Measurements from ENCODE around the gene LASP1. TPM values are rescaled to one million over a fixed set of nuclear protein-coding genes. Genes with fewer than 3 reads are reported as not detected.
A peak's percentile ranks its signal among the peaks of the same experiment; 100 is the strongest.
"Not testable (repeated sequence)": the region's sequence is repeated elsewhere in the genome, so short reads cannot be mapped to it uniquely, and the experiment has no call there.

Gene LASP1
- total and polyA plus RNA-seq, 8 donors, result 141 to 175 (median 156) TPM

DNA sequence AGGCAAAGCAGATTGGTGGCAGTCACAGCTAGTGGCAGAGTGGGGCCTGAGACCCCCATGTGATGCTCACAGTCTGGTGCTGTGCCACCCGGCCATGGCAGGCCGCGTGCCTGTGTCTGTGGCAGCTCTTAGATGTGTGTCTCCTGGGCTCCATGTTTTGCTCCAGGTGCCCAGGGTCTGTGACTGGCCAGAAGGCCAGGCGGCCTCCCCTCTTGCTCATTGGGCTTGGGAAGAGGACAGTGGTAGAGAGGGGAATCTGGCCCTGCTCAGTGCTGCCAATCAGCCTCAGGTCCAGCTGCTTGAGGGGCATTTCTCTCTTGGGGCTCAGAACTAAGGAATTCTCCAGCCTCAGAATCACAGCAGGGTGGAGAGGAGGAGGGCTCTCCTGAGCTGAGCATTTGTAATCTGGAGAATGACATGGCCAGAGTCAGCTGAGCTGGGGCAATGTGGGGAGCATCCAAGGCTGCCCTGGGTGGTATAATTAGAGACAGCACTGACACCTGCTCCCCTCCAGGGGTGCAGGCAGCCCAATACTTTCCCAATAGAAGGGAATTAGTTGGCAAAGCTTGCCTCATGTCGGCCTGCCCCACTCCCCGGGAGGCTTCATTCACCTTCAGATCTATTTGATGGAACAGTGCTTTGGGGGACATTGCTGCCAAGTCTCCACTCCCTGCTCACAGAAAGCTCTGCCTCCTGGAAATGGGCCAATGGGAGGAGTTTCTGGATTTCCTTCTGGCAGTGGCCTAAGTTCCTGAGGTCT is 52.9 kb downstream of the LASP1 start:
- Histone ChIP-seq H3K27me3 (no peaks in the 10 kb centered on the region), H3K27ac (peak overlapping the region; percentile 26 to 55), H3K36me3 (peaks cover 0 to 32% of the 10 kb centered on the region in 2 donors), H3K4me1 (peaks cover 9 to 66% of the 10 kb centered on the region in 2 donors), H3K4me3 (no peak overlapping the region), H3K9me3 (no peaks in the 10 kb centered on the region)
- peak in 3 of 4 donors; percentile 43 to 89 (median 69) for DNase-seq
- TF ChIP-seq, protein P1, sequence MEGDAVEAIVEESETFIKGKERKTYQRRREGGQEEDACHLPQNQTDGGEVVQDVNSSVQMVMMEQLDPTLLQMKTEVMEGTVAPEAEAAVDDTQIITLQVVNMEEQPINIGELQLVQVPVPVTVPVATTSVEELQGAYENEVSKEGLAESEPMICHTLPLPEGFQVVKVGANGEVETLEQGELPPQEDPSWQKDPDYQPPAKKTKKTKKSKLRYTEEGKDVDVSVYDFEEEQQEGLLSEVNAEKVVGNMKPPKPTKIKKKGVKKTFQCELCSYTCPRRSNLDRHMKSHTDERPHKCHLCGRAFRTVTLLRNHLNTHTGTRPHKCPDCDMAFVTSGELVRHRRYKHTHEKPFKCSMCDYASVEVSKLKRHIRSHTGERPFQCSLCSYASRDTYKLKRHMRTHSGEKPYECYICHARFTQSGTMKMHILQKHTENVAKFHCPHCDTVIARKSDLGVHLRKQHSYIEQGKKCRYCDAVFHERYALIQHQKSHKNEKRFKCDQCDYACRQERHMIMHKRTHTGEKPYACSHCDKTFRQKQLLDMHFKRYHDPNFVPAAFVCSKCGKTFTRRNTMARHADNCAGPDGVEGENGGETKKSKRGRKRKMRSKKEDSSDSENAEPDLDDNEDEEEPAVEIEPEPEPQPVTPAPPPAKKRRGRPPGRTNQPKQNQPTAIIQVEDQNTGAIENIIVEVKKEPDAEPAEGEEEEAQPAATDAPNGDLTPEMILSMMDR (IDR thresholded peaks at IDR 0.05), result no peak
- no peak for ATAC-seq
- intact Hi-C loops (cut with DNase I), result no loop called here

DNA sequence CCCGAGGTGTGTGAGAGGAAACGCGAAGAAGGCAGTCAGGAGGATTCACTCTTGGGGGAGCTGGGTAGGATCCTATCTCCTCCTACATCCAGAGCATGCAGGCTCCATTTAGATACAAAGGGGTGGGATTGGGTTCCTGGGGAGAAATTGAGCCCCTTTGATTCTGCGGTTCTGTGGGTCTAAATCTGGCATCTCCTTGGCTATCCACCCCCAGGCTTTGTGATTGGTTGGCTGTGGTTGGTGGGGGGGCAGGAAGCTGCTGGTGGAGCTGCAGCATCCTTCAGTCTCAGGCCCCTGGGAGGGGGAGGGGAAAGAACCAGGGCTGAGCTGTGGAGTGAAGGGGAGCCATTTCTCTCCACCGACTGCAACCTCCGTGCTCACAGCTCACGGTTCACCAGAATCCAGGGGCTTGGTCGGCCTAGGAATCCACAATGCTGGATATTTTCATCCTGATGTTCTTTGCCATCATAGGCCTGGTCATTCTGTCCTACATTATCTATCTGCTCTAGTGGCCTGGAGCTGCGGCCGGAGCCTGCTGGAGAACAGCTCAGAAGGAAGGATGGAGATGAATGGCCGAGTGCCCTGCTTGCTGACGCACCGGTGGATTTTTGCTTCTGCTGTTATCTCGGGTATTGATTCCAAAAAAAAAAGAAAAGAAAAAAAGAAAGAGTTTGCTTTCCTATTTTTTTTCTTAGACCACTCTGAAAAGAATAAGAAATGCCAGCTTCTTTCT is 55.6 kb downstream of the LASP1 start, which contains the start of gene LASP1NB:
TSS of gene LASP1NB (plus strand) at position 352 of the 733 bp plus-strand sequence.
- Histone ChIP-seq H3K27ac (peak within 1 kb of the TSS in 1 of 2 donors; percentile 77), H3K36me3 (peaks cover 0 to 5% of the 10 kb centered on the region in 2 donors), H3K4me1 (peaks cover 9 to 60% of the 10 kb centered on the region in 2 donors), H3K27me3 (no peaks in the 10 kb centered on the region), H3K4me3 (no peak within 1 kb of the TSS), H3K9me3 (no peaks in the 10 kb centered on the region)
- ATAC-seq (no peak), DNase-seq (peak in 1 of 4 donors; percentile 37)
- TF ChIP-seq, protein P1 (IDR thresholded peaks at IDR 0.05), result no peak
- intact Hi-C loops (cut with DNase I), result no loop called here

DNA sequence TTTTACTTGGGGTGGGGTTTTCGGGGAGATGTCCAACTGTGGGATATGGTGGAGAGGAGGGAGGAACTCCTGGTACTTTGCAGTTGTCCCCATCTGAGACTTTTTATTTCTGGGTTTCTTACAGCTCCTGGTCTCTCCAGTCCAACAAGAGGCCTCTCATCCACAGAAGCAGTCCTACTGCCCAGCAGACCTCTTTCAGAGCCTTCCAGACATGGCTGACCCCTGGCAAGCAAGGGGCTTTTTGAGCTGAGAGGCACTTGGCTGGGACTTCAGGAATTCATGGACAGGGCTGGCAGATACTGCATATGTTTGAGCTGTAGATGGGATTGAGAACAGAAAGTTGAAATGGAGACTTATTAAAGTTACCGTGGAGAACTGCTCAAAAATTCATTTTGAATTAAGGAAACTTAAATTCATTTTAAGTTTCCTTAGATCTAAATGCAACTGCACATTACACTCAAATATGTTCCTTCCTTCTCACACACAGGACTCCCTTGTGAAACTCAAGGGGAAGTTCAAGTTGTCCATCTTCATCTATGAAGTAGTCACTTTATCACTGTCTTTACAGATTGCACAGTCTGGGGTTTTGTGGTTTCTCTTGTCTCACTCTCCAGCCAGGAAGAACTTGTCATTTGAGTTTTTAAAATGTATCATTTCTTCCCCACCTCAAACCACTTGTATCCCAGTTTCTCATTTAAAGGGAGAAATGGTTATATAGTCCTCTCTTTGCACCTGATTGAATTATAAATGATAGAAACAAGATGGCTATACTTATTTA is 56.6 kb downstream of the LASP1 start:
- ATAC-seq, result peak; percentile 59
- DNase-seq, result peak in 1 of 4 donors; percentile 24
- H3K4me1 ChIP-seq, result peaks cover 9 to 52% of the 10 kb centered on the region in 2 donors
- H3K9me3 ChIP-seq, result no peaks in the 10 kb centered on the region
- no peak overlapping the region for H3K4me3 ChIP-seq
- TF ChIP-seq, protein P1 (IDR thresholded peaks at IDR 0.05), result no peak
- intact Hi-C loops (cut with DNase I), result no loop called here
- H3K27me3 ChIP-seq, result no peaks in the 10 kb centered on the region
- H3K36me3 ChIP-seq, result no peaks in the 10 kb centered on the region
- peak overlapping the region in 1 of 2 donors; percentile 77 for H3K27ac ChIP-seq

DNA sequence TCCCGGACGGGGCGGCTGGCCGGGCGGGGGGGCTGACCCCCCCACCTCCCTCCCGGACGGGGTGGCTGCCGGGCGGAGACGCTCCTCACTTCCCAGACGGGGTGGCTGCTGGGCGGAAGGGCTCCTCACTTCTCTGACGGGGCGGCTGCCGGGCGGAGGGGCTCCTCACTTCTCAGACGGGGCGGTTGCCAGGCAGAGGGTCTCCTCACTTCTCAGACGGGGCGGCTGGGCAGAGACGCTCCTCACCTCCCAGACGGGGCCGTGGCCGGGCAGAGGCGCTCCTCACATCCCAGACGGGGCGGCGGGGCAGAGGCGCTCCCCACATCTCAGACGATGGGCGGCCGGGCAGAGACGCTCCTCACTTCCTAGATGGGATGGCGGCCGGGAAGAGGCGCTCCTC is 60.9 kb downstream of the LASP1 start:
- DNase-seq; H3K27ac ChIP-seq; intact Hi-C loops (cut with DNase I); ATAC-seq; H3K9me3 ChIP-seq; H3K36me3 ChIP-seq; H3K4me3 ChIP-seq; H3K27me3 ChIP-seq: not testable (repeated sequence)
- peaks cover 3 to 17% of the 10 kb centered on the region in 2 donors for H3K4me1 ChIP-seq

DNA sequence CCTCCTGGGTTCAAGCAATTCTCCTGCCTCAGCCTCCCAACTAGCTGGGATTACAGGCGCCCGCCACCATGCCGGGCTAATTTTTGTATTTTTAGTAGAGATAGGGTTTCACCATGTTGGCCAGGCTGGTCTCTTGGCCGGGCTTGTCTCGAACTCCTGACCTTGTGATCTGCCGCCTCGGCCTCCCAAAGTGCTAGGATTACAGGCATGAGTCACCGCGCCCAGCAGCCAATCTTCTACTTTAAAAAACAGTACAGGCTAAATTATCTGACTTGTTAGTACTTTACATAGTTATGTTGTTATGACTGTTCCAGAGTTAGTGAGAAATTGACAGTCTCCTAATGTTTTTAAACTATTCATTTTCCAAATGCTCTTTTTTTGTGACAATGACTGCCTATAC is 64.1 kb downstream of the LASP1 start:
- H3K4me1 ChIP-seq; H3K36me3 ChIP-seq; H3K4me3 ChIP-seq; intact Hi-C loops (cut with DNase I); H3K9me3 ChIP-seq; H3K27me3 ChIP-seq; ATAC-seq; DNase-seq; H3K27ac ChIP-seq: not testable (repeated sequence)
